Osteocyte (in vitro differentiated cells): ENCODE data around the gene CUBN. TPM values are rescaled to one million over a fixed set of nuclear protein-coding genes. Genes with fewer than 3 reads are reported as not detected.

Experiments used
- DNase-seq: peaks from one replicate; pipeline ENCODE4 v3.0.0; 2021; ENCODE audit warnings: mixed read lengths; ENCODE audit not compliant: unreplicated experiment; ENCODE audit errors: extremely low spot score
- H3K27ac Mint-ChIP-seq: one replicate; pipeline ENCODE4 v1.8.0; 2021; ENCODE audit warnings: mild to moderate bottlenecking, mixed read lengths; ENCODE audit not compliant: unreplicated experiment
- H3K27me3 Mint-ChIP-seq: one replicate; pipeline ENCODE4 v1.8.0; 2021; ENCODE audit warnings: mixed read lengths; ENCODE audit not compliant: unreplicated experiment
- H3K36me3 Mint-ChIP-seq: one replicate; pipeline ENCODE4 v1.8.0; 2021; ENCODE audit warnings: mixed read lengths; ENCODE audit not compliant: unreplicated experiment
- H3K4me1 Mint-ChIP-seq: one replicate; pipeline ENCODE4 v1.8.0; 2021; ENCODE audit warnings: mixed read lengths; ENCODE audit not compliant: unreplicated experiment
- H3K4me3 Mint-ChIP-seq: one replicate; pipeline ENCODE4 v1.8.0; 2021; ENCODE audit warnings: mild to moderate bottlenecking, moderate library complexity, mixed read lengths; ENCODE audit not compliant: unreplicated experiment
- H3K9me3 Mint-ChIP-seq: one replicate; pipeline ENCODE4 v1.8.0; 2021; ENCODE audit warnings: mixed read lengths; ENCODE audit not compliant: unreplicated experiment
- CTCF ChIP-seq: fragments of 200-600 bp; sonication (generic); IDR thresholded peaks from 2 replicates; pipeline ENCODE4 v1.5.0; 2021; ENCODE audit warnings: antibody characterized with exemption, mild to moderate bottlenecking, moderate library complexity
- total RNA-seq: library from RNA; stranded (reverse); gene quantifications from 2 replicates; pipeline ENCODE4 v1.2.1, GENCODE V29; 2021

Gene CUBN
- total RNA-seq, 1 donor from 2014 or later: 1.4 TPM

- H3K27me3 Mint-ChIP-seq: no peaks in the 10 kb centered on the region
- DNase-seq: no peak
- peak overlapping the region; percentile 72 for H3K27ac Mint-ChIP-seq
Observed at GRCh38 chr10:17175551-17175950, 45.9 kb upstream of the CUBN start.

GRCh38 chr10:17174626-17175025 is 45.0 kb upstream of the CUBN start:
- Mint-ChIP-seq H3K36me3 (peaks cover 2% of the 10 kb centered on the region), H3K4me3 (no peak overlapping the region), H3K27me3 (no peaks in the 10 kb centered on the region), H3K4me1 (peaks cover 22% of the 10 kb centered on the region), H3K9me3 (no peaks in the 10 kb centered on the region), H3K27ac (no peak overlapping the region)
- DNase-seq: no peak
- TF ChIP-seq CTCF: no peak

More at GRCh38 chr10:17175551-17175950, 45.9 kb upstream of the CUBN start:
- no peaks in the 10 kb centered on the region for H3K9me3 Mint-ChIP-seq
- peak overlapping the region; percentile 27 for H3K4me3 Mint-ChIP-seq
- H3K36me3 Mint-ChIP-seq: peaks cover 2% of the 10 kb centered on the region
- peaks cover 22% of the 10 kb centered on the region for H3K4me1 Mint-ChIP-seq
- no peak for TF ChIP-seq CTCF

- Mint-ChIP-seq H3K9me3 (no peaks in the 10 kb centered on the region), H3K4me3 (no peak overlapping the region), H3K4me1 (peaks cover 17% of the 10 kb centered on the region), H3K36me3 (peaks cover 2% of the 10 kb centered on the region), H3K27me3 (no peaks in the 10 kb centered on the region), H3K27ac (no peak overlapping the region)
- no peak for TF ChIP-seq CTCF
- no peak for DNase-seq
Observed at GRCh38 chr10:17171141-17171641, 41.6 kb upstream of the CUBN start.

- Mint-ChIP-seq H3K36me3 (peaks cover 3% of the 10 kb centered on the region), H3K4me1 (peaks cover 6% of the 10 kb centered on the region), H3K4me3 (no peak overlapping the region), H3K27me3 (no peaks in the 10 kb centered on the region), H3K27ac (no peak overlapping the region), H3K9me3 (no peaks in the 10 kb centered on the region)
- no peak for TF ChIP-seq CTCF
- no peak for DNase-seq
Observed at GRCh38 chr10:17169803-17170202, 40.2 kb upstream of the CUBN start.

DNA sequence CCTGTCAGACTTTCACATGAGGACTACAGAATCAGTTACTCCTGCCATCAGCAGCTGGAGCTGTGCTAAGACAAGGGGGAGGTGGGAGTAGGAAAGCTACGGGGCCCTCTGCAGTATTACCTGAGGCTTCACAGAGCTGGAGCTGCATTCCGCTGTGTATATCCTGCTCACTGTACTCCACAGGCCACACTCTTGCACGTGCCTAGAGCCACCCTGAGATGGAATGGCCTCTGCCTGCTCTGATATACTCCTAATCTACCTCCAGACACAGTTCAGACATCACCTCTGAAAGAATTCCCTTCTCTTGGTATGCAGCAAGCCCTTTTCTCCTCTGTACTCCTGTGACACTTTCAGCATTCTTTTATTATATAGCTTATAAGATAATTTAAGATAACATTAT is 37.1 kb upstream of the CUBN start:
- no peaks in the 10 kb centered on the region for H3K4me1 Mint-ChIP-seq
- H3K27ac Mint-ChIP-seq: no peak overlapping the region
- peaks cover 5% of the 10 kb centered on the region for H3K36me3 Mint-ChIP-seq
- no peaks in the 10 kb centered on the region for H3K9me3 Mint-ChIP-seq
- no peak overlapping the region for H3K4me3 Mint-ChIP-seq
- no peak for DNase-seq
- TF ChIP-seq CTCF: no peak
- H3K27me3 Mint-ChIP-seq: no peaks in the 10 kb centered on the region
